ENCODE results near the gene KLF14. TPM values are rescaled to one million over a fixed set of nuclear protein-coding genes. Genes with fewer than 3 reads are reported as not detected.
A peak's percentile ranks its signal among the peaks of the same experiment; 100 is the strongest.

Gene KLF14
- total and polyA plus RNA-seq, 2 donors (not counting 1 experiment from before 2014, with no cell fraction given) = 0.25 to 0.27 TPM

GRCh38 chr7:130741331-130741995, 7.5 kb upstream of the KLF14 start:
- H3K9ac ChIP-seq (ENCODE audit: low read length) = peak overlapping the region; percentile 3
- peak; percentile 77 for DNase-seq
- WGBS (ENCODE audit: insufficient coverage) = 0% methylated on average over 1 of the region's 3 CpGs

More at GRCh38 chr7:130741331-130741995, 7.5 kb upstream of the KLF14 start:
- ChIA-PET POLR2A (no interaction called here), CTCF (interaction anchor here (0.9 to 4.0 kb wide), 3 partner anchors 8 to 654 kb away, joined by 3 to 30 read pairs (median 14); partner anchors contain the start of gene KLF14)
- H3K27ac Mint-ChIP-seq = no peak overlapping the region
- H3K9me3 Mint-ChIP-seq (ENCODE audit: insufficient read depth) = no peaks in the 10 kb centered on the region
- no peaks in the 10 kb centered on the region for H3K4me1 Mint-ChIP-seq
- TF ChIP-seq EZH2 (IDR thresholded peaks at IDR 0.05; ENCODE audit: borderline replicate concordance, insufficient read depth, low read depth, low read length, poor library complexity, severe bottlenecking) (no peak), CTCF (IDR thresholded peaks at IDR 0.05) (no peak)
- Histone ChIP-seq H3K9me3 (ENCODE audit: control extremely low read depth in 1 of 3, control insufficient read depth in 2 of 3, insufficient read depth in 1 of 3, low read length in 2 of 3) (no peaks in the 10 kb centered on the region), H4K20me1 (ENCODE audit: control insufficient read depth, insufficient read depth, low read length, poor library complexity, severe bottlenecking) (no peaks in the 10 kb centered on the region), H3K4me2 (replicated peaks; ENCODE audit: low read depth, low read length, poor library complexity, severe bottlenecking) (peak overlapping the region; percentile 58), H3K4me3 (ENCODE audit: control extremely low read depth in 1 of 5, extremely low read depth in 1 of 5, insufficient read depth in 1 of 5, low read depth in 2 of 5, low read length in 4 of 5) (peak overlapping the region in 2 of 5 experiments; percentile 15 to 24), H3K27ac (ENCODE audit: low read length in 2 of 2) (peak overlapping the region; percentile 41 to 50), H3K79me2 (ENCODE audit: control insufficient read depth, insufficient read depth, low read length) (no peaks in the 10 kb centered on the region), H3K36me3 (replicated peaks in 1 of 2; ENCODE audit: control extremely low read depth in 1 of 2, control insufficient read depth in 1 of 2, extremely low read depth in 1 of 2, insufficient read depth in 2 of 2, low read length in 1 of 2) (no peaks in the 10 kb centered on the region), H3K4me1 (ENCODE audit: control insufficient read depth in 2 of 2, insufficient read depth in 2 of 2, low read length in 2 of 2) (peaks cover 21 to 23% of the 10 kb centered on the region in 2 donors), H2AFZ (ENCODE audit: insufficient read depth, low read depth, low read length, poor library complexity, severe bottlenecking) (peak overlapping the region; percentile 36), H3K27me3 (replicated peaks in 1 of 4; ENCODE audit: control extremely low read depth in 1 of 4, control insufficient read depth in 3 of 4, insufficient read depth in 4 of 4, low read length in 3 of 4) (peaks cover 0 to 35% (median 11%) of the 10 kb centered on the region in 4 experiments)
- no peak overlapping the region for H3K4me3 Mint-ChIP-seq
- peaks cover 28% of the 10 kb centered on the region for H3K27me3 Mint-ChIP-seq
- intact Hi-C loops (cut with micrococcal nuclease) = no loop called here
- ATAC-seq (ENCODE audit: low read depth) = peak; percentile 95
